Measurements from ENCODE around the gene ALKAL2.

DNA sequence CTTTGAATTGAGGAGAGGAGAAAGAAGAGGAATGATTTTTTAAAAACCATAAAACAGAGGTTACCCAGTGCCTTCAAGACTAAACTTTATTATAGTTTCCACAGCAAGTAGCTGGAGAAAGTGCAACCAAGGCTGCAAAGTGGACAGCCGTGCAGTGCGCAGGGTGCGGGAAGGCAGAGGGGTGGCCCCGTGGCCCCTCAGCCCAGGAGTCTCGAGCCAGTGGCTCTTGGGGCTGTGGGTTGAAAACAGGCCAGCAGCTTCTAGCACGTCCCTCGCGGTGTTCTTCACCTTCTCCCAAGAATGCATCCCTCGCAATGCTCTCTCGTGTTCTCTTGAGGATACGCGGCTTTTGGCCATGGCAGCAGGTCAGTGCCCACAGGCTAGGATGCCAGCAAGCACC, 28.5 kb upstream of the ALKAL2 start:
- TF ChIP-seq POLR2AphosphoS5 (IDR thresholded peaks at IDR 0.05; ENCODE audit: low read depth, low read length) (no peak), NFIC (IDR thresholded peaks at IDR 0.05; ENCODE audit: borderline replicate concordance) (no peak), TCF12 (IDR thresholded peaks at IDR 0.05) (no peak), RAD21 (IDR thresholded peaks at IDR 0.05; ENCODE audit: low read length) (no peak), MXI1 (IDR thresholded peaks at IDR 0.05; ENCODE audit: low read depth, low read length) (no peak), YY1 (IDR thresholded peaks at IDR 0.05; ENCODE audit: low read depth) (no peak), SIN3A (IDR thresholded peaks at IDR 0.05; ENCODE audit: borderline replicate concordance, low read depth, low read length) (no peak), FOXM1 (IDR thresholded peaks at IDR 0.05; ENCODE audit: low read depth) (no peak), GABPA (IDR thresholded peaks at IDR 0.05; ENCODE audit: low read depth) (no peak)
- TF ChIP-seq, protein P1, sequence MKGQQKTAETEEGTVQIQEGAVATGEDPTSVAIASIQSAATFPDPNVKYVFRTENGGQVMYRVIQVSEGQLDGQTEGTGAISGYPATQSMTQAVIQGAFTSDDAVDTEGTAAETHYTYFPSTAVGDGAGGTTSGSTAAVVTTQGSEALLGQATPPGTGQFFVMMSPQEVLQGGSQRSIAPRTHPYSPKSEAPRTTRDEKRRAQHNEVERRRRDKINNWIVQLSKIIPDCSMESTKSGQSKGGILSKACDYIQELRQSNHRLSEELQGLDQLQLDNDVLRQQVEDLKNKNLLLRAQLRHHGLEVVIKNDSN (IDR thresholded peaks at IDR 0.05; ENCODE audit: borderline replicate concordance, low read depth) = no peak
- TF ChIP-seq, protein P2, sequence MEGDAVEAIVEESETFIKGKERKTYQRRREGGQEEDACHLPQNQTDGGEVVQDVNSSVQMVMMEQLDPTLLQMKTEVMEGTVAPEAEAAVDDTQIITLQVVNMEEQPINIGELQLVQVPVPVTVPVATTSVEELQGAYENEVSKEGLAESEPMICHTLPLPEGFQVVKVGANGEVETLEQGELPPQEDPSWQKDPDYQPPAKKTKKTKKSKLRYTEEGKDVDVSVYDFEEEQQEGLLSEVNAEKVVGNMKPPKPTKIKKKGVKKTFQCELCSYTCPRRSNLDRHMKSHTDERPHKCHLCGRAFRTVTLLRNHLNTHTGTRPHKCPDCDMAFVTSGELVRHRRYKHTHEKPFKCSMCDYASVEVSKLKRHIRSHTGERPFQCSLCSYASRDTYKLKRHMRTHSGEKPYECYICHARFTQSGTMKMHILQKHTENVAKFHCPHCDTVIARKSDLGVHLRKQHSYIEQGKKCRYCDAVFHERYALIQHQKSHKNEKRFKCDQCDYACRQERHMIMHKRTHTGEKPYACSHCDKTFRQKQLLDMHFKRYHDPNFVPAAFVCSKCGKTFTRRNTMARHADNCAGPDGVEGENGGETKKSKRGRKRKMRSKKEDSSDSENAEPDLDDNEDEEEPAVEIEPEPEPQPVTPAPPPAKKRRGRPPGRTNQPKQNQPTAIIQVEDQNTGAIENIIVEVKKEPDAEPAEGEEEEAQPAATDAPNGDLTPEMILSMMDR (IDR thresholded peaks at IDR 0.05) = no peak
- TF ChIP-seq, protein P3, sequence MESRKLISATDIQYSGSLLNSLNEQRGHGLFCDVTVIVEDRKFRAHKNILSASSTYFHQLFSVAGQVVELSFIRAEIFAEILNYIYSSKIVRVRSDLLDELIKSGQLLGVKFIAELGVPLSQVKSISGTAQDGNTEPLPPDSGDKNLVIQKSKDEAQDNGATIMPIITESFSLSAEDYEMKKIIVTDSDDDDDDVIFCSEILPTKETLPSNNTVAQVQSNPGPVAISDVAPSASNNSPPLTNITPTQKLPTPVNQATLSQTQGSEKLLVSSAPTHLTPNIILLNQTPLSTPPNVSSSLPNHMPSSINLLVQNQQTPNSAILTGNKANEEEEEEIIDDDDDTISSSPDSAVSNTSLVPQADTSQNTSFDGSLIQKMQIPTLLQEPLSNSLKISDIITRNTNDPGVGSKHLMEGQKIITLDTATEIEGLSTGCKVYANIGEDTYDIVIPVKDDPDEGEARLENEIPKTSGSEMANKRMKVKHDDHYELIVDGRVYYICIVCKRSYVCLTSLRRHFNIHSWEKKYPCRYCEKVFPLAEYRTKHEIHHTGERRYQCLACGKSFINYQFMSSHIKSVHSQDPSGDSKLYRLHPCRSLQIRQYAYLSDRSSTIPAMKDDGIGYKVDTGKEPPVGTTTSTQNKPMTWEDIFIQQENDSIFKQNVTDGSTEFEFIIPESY (IDR thresholded peaks at IDR 0.05; ENCODE audit: borderline replicate concordance, low read depth) = no peak

Data from SK-N-SH (cell line).